DND-41 (cell line): ENCODE data around the gene USP1.

Experiments
- ATAC-seq: fragments of 200-7000 bp; cut with Tn5 transposase; 3 replicates; pipeline ENCODE4 v1.9.1; 2021; ENCODE audit warnings: low read depth; ENCODE audit not compliant: insufficient read depth
- DNase-seq: peaks from one replicate; pipeline ENCODE4 v3.0.0-alpha.2; 2020
- H2AFZ ChIP-seq: 2 replicates; pipeline ENCODE4 v1.6.0; 2012; ENCODE audit warnings: low read depth, low read length
- H3K27ac ChIP-seq: 2 replicates; pipeline ENCODE4 v1.5.1; 2012; ENCODE audit warnings: low read length, inconsistent platforms
- H3K27me3 ChIP-seq: fragments of 200-600 bp; sonication (generic); 2 replicates; pipeline ENCODE4 v1.6.0; 2012; ENCODE audit warnings: low read length, mild to moderate bottlenecking, inconsistent platforms; ENCODE audit not compliant: insufficient read depth, poor library complexity
- H3K36me3 ChIP-seq: 2 replicates; pipeline ENCODE4 v1.5.1; 2012; ENCODE audit warnings: low read length, inconsistent platforms; ENCODE audit not compliant: insufficient read depth
- H3K4me1 ChIP-seq: 2 replicates; pipeline ENCODE4 v1.5.1; 2012; ENCODE audit warnings: mild to moderate bottlenecking, low read length; ENCODE audit not compliant: insufficient read depth
- H3K4me2 ChIP-seq: 2 replicates; pipeline ENCODE4 v1.6.0; 2012; ENCODE audit warnings: mild to moderate bottlenecking, moderate library complexity, low read length, inconsistent platforms; ENCODE audit not compliant: insufficient read depth
- H3K4me3 ChIP-seq, 2 experiments: fragments of 200-600 bp in 1 of 2; shearing (Covaris generic) in 1 of 2; 2 replicates each; pipeline ENCODE4 v1.5.1; 2012 to 2016; ENCODE audit warnings: inconsistent platforms in 2 of 2, low read length in 2 of 2, mild to moderate bottlenecking in 2 of 2, low read depth in 1 of 2, moderate library complexity in 1 of 2
- H3K79me2 ChIP-seq: 2 replicates; pipeline ENCODE4 v1.6.0; 2012; ENCODE audit warnings: low read length, inconsistent platforms; ENCODE audit not compliant: insufficient read depth
- H3K9ac ChIP-seq: 2 replicates; pipeline ENCODE4 v1.6.0; 2012; ENCODE audit warnings: low read depth, mild to moderate bottlenecking, inconsistent platforms, low read length, moderate library complexity
- H3K9me3 ChIP-seq: 2 replicates; pipeline ENCODE4 v1.5.1; 2012; ENCODE audit warnings: low read length, moderate library complexity, mild to moderate bottlenecking, inconsistent platforms; ENCODE audit not compliant: insufficient read depth, severe bottlenecking
- H4K20me1 ChIP-seq: 2 replicates; pipeline ENCODE4 v1.6.0; 2012; ENCODE audit warnings: low read length; ENCODE audit not compliant: insufficient read depth
- CTCF ChIP-seq: IDR thresholded peaks from 2 replicates; pipeline ENCODE4 v1.5.1; 2012; ENCODE audit warnings: borderline replicate concordance, low read length, moderate library complexity, mild to moderate bottlenecking; ENCODE audit not compliant: poor library complexity, severe bottlenecking; ENCODE audit errors: extremely low read depth
- EZH2 ChIP-seq: IDR thresholded peaks from 3 replicates; pipeline ENCODE4 v1.6.1; 2012; ENCODE audit warnings: borderline replicate concordance, low read depth, mild to moderate bottlenecking, moderate library complexity, low read length, inconsistent platforms; ENCODE audit not compliant: severe bottlenecking

Gene USP1

GRCh38 chr1:62391369-62391971, 45.4 kb upstream of the USP1 start:
- Histone ChIP-seq H3K4me2 (no peak overlapping the region), H3K9me3 (no peaks in the 10 kb centered on the region), H3K27me3 (peaks cover 10% of the 10 kb centered on the region), H3K4me3 (no peak overlapping the region), H3K27ac (no peak overlapping the region), H3K36me3 (no peaks in the 10 kb centered on the region), H2AFZ (no peak overlapping the region), H3K4me1 (no peaks in the 10 kb centered on the region), H4K20me1 (no peaks in the 10 kb centered on the region), H3K79me2 (no peaks in the 10 kb centered on the region), H3K9ac (no peak overlapping the region)
- ATAC-seq (peak; percentile 81), DNase-seq (peak; percentile 37)
- peak; percentile 72 for TF ChIP-seq CTCF
- TF ChIP-seq EZH2, result no peak

- Histone ChIP-seq H3K9me3 (no peaks in the 10 kb centered on the region), H3K36me3 (no peaks in the 10 kb centered on the region), H3K4me2 (no peak overlapping the region), H2AFZ (no peak overlapping the region), H4K20me1 (no peaks in the 10 kb centered on the region), H3K79me2 (no peaks in the 10 kb centered on the region), H3K27me3 (peaks cover 9% of the 10 kb centered on the region), H3K27ac (no peak overlapping the region), H3K4me1 (no peaks in the 10 kb centered on the region), H3K9ac (no peak overlapping the region), H3K4me3 (no peak overlapping the region)
- DNase-seq (no peak), ATAC-seq (no peak)
- TF ChIP-seq CTCF (no peak), EZH2 (no peak)
Measured at GRCh38 chr1:62392951-62393350, 43.9 kb upstream of the USP1 start.

- no peak overlapping the region for H3K27ac ChIP-seq
- DNase-seq (no peak), ATAC-seq (no peak)
- H3K36me3 ChIP-seq, result no peaks in the 10 kb centered on the region
- no peak overlapping the region for H3K9ac ChIP-seq
- H3K4me2 ChIP-seq, result no peak overlapping the region
- no peak overlapping the region for H3K4me3 ChIP-seq
- H3K9me3 ChIP-seq, result no peaks in the 10 kb centered on the region
- H3K4me1 ChIP-seq, result no peaks in the 10 kb centered on the region
- peaks cover 9% of the 10 kb centered on the region for H3K27me3 ChIP-seq
- TF ChIP-seq EZH2, result no peak
- TF ChIP-seq CTCF, result no peak
- H2AFZ ChIP-seq, result no peak overlapping the region
- H3K79me2 ChIP-seq, result no peaks in the 10 kb centered on the region
- H4K20me1 ChIP-seq, result no peaks in the 10 kb centered on the region
Measured at GRCh38 chr1:62394646-62395045, 42.2 kb upstream of the USP1 start.
